GM18870 (cell line): ENCODE measurements around the gene STOM.

Source experiments
- ATAC-seq: cut with Tn5 transposase; IDR thresholded peaks from one replicate; pipeline ENCODE4 v1.9.1; 2021; ENCODE audit warnings: moderate library complexity; ENCODE audit not compliant: unreplicated experiment

Gene STOM

DNA sequence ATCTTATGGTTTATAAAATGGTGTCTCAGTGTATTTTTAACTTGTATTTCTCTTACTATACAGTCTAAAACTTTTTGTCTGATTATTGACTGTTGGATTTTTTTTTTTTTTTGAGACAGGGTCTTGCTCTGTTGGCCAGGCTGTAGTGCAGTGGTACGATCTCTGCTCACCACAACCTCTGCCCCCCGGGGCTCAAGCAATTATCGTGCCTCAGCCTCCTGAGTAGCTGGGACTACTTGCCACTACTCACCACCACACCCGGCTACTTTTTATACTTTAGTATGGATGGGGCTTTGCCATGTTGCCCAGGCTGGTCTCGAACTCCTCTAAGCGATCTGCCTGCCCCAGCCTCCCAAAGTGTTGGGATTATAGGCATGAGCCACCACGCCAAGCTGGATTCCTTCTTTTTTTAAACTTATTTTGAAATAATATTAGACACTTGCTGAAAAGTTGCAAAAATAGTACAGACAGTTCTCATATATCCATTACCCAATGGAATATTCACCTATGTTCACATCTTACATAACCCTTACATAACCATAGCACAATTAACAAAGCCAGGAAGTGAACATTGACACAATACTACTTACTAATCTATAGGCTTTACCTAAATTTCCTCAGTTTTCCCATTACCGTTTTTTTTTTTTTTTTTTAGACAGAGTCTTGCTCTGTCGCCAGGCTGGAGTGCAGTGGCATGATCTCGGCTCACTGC lies 47.2 kb downstream of the STOM start:
- no peak for ATAC-seq

DNA sequence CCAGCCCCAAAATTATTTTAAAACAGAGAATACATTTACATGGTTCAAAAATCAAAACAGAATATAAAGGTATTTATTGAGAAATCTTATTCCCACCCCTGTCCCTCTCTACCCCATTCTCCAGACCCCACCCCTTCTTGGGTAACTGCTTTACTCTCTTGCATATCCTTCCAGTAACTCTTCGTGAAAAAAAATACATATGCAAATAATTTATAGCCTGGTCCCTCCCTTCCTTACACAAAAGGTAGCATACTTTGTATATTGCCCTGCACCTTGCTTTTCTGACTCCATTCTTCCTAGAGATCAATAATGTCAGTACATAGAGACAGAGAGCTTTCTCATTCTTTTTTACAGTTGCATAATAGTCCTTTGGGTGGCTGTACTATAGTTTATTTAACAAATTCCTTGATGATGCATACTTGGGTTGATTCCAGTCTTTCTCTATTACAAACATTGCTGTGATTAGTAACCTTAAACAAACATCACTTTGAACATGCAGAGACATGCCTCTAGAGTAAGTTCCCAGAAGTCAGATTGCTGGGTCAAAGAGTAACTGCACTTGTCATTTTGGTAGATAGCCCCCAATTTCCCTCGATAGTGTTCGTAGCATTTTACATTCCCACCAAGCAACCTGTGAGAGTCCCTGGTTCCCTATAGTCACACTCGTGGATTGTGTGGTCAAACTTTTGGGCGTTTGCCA lies 47.9 kb downstream of the STOM start:
- ATAC-seq = no peak

- ATAC-seq = no peak
Observed at GRCh38 chr9:121321016-121321503, 49.0 kb downstream of the STOM start.

- no peak for ATAC-seq
Observed at GRCh38 chr9:121319383-121319780, 50.7 kb downstream of the STOM start.

DNA sequence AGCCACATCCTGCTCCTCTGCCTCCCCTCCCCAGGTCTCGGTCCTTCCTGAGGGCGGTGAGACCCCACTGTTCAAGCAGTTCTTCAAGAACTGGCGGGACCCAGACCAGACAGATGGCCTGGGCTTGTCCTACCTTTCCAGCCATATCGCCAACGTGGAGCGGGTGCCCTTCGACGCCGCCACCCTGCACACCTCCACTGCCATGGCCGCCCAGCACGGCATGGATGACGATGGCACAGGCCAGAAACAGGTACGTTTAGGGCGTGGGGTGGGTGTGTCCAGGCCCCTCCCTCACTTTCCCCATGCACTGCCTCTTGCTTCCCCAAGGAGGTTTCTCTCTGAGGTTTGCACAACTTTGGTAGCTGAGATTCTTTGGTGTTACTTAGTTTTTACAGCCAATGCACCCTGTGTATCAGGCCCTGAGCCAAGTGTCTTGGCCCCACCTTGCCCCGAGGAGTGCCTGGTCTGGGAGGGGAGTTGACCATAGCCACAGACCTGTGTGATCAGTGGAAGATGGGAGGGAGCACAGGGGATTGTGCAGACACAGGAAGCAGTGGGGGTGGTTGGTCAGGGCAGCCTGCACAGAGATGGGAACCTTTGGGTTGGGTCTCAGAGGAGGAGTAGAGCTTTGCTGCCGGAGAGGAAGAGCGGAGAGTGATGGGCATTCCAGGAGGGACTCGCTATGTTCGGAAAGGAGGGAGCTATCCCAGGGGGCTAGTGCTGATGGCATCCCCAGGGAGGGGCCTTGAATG lies 51.2 kb downstream of the STOM start:
- ATAC-seq = no peak

GRCh38 chr9:121317737-121318630 lies 52.1 kb downstream of the STOM start:
- ATAC-seq = no peak

- ATAC-seq = no peak
Observed at GRCh38 chr9:121316852-121317373, 53.1 kb downstream of the STOM start.

DNA sequence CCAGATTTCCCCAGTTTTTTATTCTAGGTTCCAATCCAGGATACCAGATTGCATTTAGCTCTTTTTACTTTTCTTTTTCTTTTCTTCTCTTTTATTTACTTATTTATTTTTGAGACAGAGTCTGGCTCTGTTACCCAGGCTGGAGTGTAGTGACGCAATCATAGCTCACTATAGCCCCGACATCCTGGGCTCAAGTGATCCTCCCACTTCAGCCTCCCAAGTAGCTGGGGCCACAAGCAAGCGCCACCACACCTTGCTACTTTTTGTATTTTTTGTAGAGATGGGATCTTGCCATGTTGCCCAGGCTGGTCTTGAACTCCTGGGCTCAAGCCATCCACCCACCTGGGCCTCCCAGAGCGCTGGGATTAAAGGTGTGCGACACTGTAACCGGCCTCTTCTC lies 53.7 kb downstream of the STOM start:
- no peak for ATAC-seq

DNA sequence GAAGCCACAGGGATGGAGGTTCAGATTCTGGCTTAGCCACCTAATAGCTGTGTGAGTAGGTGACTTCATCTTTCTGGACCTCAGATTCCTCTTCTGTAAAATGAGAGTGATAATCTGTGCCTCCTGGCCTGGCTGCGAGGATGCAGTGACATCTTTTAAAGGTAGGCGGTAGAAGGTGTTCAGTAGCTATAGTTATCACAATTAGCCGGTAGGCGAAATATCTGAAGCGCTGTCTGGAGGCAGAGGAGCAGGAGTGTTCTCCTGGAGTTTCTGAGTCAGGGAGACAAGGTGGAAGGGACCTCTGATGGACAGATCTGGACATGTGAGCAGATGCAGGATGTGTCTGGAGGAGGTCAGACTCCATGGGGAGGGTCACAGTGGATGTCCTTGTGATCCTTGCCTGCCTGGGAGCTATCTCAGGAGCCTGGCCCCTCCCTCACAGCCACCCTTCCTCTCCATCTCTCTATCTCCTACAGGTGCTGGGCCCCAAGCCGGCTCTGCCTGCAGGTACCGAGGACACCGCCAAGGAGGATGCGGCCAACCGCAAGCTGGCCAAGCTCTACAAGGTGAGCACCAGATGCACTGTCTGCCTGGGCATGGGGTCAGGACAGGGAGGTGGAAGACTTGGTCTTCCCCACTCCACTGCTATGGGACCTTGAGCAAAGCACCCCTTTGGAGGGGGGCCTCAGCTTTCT lies 56.4 kb downstream of the STOM start:
- no peak for ATAC-seq

DNA sequence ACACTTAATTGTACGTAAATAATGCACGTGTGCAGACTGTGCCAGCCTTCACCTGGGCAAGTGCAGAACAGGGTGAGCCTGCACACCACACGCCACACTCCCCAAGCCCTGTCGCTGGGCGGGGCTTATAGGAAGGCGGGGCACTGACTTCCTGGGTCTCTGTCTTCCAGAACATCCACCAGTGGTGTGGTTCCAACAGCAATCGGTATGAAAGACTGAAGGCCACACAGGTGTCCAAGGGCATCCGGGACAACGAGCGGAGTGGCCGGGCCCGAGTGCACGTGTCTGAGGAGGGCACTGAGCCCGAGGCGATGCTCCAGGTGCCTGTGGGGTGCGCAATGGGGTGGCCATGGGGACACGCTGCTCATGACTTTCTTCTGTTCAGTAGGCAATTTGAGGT lies 57.9 kb downstream of the STOM start:
- ATAC-seq = no peak

- ATAC-seq = no peak
Observed at GRCh38 chr9:121310571-121310970, 59.5 kb downstream of the STOM start.

- no peak for ATAC-seq
Observed at GRCh38 chr9:121309833-121310425, 60.1 kb downstream of the STOM start.

DNA sequence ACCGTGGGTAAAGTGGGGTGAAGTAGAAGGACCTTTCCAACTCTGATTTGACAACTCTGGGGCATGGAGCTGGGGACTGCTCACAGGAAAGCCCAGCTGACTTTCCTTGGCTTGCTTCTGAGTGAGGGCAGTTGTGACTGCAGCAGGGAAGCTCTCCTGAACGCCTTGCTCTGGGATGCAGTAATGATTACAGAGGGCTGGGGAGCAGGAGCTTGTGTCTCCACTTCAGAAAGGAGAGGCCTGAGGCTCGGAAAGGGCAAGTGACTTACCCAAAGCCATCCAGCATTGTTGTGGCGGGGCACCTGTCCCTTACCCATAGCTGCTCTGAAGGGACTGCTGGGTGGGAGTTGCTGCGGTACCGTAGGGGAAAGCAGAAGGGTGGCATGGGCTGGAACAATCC lies 60.9 kb downstream of the STOM start:
- ATAC-seq = no peak

GRCh38 chr9:121308765-121309164 lies 61.3 kb downstream of the STOM start:
- ATAC-seq = no peak

GRCh38 chr9:121307976-121308375 lies 62.1 kb downstream of the STOM start:
- no peak for ATAC-seq

GRCh38 chr9:121305269-121305994 lies 64.6 kb downstream of the STOM start:
- no peak for ATAC-seq

GRCh38 chr9:121304707-121305106 lies 65.3 kb downstream of the STOM start:
- ATAC-seq = no peak

DNA sequence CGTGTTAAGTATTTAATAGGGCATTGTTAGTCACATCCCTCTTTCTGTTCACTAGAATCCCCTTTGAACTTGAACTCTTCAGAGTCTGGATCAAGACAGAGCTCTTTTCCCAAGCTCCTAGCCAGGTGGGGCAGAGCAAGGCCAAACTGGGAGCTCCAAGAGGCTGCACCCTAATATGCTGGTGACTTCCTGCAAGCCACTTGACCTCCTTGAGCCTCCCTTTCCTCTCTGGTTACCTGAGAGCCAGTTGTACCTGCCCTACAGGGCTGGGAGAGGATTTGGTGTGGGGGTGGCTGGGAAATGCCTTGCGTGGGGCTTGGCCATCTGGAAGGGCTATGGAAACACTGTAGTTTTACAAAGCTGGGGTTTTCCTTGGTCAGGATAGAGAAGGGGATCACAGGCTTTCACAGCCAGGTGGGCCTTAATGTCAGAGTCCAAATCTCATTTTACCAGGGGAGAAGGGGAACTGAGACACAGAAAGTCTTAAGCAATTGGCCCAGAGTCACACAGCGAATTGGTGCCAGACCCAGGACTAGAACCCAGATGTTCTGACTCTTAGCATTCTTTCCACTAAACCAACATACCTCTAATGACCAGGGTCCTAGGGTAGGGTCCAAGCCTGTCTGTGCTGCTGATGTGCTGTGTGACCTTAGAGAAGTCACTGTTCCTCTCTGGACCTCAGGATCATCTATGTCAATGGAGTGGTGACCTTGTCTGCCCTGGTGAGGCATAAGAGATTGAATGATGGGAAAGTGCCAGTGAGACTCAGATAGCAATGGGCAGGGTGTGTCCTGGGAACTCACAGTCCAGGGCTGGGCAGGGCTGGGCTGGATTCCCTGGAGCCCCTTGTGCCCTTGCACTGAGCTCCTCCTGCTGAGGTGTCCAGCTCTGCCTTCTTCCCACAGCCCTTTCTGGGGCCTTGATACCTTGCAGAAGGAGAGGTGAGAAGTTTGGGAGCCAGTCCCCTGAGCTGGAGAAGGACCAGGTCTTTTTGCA lies 66.3 kb downstream of the STOM start:
- ATAC-seq = no peak
